ENCODE results near the gene UMODL1. TPM values are rescaled to one million over a fixed set of nuclear protein-coding genes. Genes with fewer than 3 reads are reported as not detected.
A peak's percentile ranks its signal among the peaks of the same experiment; 100 is the strongest.

The UMODL1 gene
- total and polyA plus RNA-seq, 9 donors, result 0.03 to 0.20 (median 0.04) TPM; not detected in 6

DNA sequence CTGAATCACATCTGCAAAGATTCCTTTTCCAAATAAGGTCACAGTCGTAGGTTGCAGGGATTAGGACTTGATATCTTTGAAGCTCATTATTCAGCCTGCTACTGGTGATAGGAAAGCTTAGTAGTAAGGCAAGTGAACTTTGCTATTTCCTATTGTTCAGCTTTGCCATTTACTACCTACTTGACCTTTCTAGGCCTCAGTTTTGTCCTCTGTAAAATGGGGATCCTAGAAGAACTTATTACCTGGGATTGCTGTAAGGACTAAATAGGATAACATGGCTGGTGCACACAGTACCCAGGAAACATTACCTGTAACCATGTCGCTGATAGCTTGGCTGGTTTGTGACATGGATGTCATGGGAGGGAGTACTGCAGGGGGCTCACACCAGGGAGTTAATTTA is 24.5 kb downstream of the UMODL1 start:
- H3K4me3 ChIP-seq (ENCODE audit: low read length), result no peak overlapping the region
- H3K9me3 ChIP-seq (replicated peaks; ENCODE audit: control insufficient read depth, low read depth, low read length), result peaks cover 8% of the 10 kb centered on the region
- no peaks in the 10 kb centered on the region for H3K36me3 ChIP-seq (ENCODE audit: control insufficient read depth, insufficient read depth, low read length)
- 100% methylated on average over 1 of the region's 2 CpGs for WGBS (ENCODE audit: insufficient coverage)
- no peak for DNase-seq
- no peak overlapping the region for H3K27ac ChIP-seq (ENCODE audit: low read length)
- peaks cover 2% of the 10 kb centered on the region for H3K4me1 ChIP-seq (ENCODE audit: control insufficient read depth, insufficient read depth, low read length)
- peaks cover 33% of the 10 kb centered on the region for H3K27me3 ChIP-seq (ENCODE audit: control insufficient read depth, insufficient read depth, low read length)

DNA sequence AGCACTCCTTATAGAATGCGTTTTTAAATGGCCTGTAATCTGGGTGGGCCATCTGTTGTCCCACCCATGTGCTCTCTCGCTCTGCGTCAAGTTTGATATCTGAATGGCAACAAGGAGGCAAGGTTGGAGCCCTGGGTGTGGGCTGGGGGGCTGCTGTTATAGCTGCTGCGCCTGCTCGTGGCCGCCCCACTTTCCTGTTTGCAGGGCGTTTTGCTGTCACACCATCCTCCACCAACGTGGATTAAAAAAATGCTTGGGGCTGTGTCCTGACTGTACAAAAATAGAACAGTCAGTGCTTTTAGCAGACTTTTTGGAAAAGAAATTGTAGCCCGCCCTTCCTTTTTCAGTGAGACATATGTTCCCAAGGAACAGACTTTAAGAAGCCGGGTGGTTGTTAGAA is 25.4 kb downstream of the UMODL1 start:
- peak overlapping the region; percentile 35 for H3K27ac ChIP-seq (ENCODE audit: low read length)
- H3K4me3 ChIP-seq (ENCODE audit: low read length), result no peak overlapping the region
- no peaks in the 10 kb centered on the region for H3K36me3 ChIP-seq (ENCODE audit: control insufficient read depth, insufficient read depth, low read length)
- peaks cover 28% of the 10 kb centered on the region for H3K27me3 ChIP-seq (ENCODE audit: control insufficient read depth, insufficient read depth, low read length)
- WGBS (ENCODE audit: insufficient coverage), result 66% methylated on average over 3 of the region's 10 CpGs
- peaks cover 2% of the 10 kb centered on the region for H3K4me1 ChIP-seq (ENCODE audit: control insufficient read depth, insufficient read depth, low read length)
- H3K9me3 ChIP-seq (replicated peaks; ENCODE audit: control insufficient read depth, low read depth, low read length), result peaks cover 8% of the 10 kb centered on the region
- DNase-seq, result peak; percentile 67

DNA sequence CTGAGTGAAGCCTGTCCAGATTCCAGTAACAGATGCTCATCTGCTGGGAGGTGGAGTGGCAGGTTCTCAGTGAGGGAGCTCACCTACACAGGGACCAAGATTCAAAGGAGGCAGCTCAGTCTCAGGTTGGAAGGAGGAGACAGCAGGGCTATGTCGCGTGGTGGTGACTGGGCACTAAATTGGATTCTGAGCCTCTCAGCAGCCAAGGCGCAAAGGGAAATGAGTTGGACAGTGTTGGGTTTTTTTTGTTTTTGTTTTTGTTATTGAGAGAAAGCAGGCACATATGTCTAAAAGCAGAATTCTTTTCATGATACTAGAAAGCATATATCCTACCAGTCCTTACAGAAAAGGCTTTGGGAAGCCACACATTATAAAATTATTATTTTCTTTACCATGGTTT is 26.2 kb downstream of the UMODL1 start:
- DNase-seq, result no peak
- peak overlapping the region; percentile 44 for H3K27ac ChIP-seq (ENCODE audit: low read length)
- H3K27me3 ChIP-seq (ENCODE audit: control insufficient read depth, insufficient read depth, low read length), result peaks cover 21% of the 10 kb centered on the region
- no peak overlapping the region for H3K4me3 ChIP-seq (ENCODE audit: low read length)
- WGBS (ENCODE audit: insufficient coverage), result no CpG with 5 or more reads among the region's 3 CpGs
- H3K9me3 ChIP-seq (replicated peaks; ENCODE audit: control insufficient read depth, low read depth, low read length), result peaks cover 8% of the 10 kb centered on the region
- H3K36me3 ChIP-seq (ENCODE audit: control insufficient read depth, insufficient read depth, low read length), result no peaks in the 10 kb centered on the region
- H3K4me1 ChIP-seq (ENCODE audit: control insufficient read depth, insufficient read depth, low read length), result peaks cover 2% of the 10 kb centered on the region

DNA sequence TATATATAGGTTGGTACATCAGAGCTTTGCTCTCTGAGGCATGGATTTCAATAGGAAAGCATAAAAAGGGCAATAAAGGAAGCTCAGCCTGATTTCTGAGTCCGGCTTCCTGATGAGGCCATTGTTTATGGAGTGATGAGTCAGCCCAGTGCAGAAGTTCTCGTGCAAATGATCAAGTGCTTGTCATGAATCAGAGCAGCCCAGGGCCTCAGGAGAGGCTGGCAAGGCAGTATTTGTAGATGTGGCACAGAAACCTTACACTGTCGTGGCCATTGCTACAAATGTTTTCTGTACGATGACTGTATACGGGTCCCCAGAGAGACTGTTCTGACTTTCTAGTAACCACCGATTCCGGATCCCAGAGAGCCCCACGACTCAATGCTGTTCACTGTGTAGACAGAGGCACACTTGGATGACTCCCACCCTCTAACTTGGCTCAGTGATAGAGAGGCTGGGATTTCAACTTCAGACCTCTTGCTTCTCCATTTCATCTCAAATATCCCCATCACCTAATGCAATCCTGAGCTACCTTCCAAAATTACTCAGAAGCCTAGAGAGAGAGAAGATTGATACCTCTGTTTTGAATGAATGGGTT is 26.8 kb downstream of the UMODL1 start:
- peak overlapping the region; percentile 20 for H3K27ac ChIP-seq (ENCODE audit: low read length)
- peaks cover 8% of the 10 kb centered on the region for H3K9me3 ChIP-seq (replicated peaks; ENCODE audit: control insufficient read depth, low read depth, low read length)
- peak; percentile 78 for DNase-seq
- H3K4me1 ChIP-seq (ENCODE audit: control insufficient read depth, insufficient read depth, low read length), result peaks cover 2% of the 10 kb centered on the region
- 26% methylated on average over 5 of the region's 8 CpGs for WGBS (ENCODE audit: insufficient coverage)
- no peaks in the 10 kb centered on the region for H3K36me3 ChIP-seq (ENCODE audit: control insufficient read depth, insufficient read depth, low read length)
- peaks cover 21% of the 10 kb centered on the region for H3K27me3 ChIP-seq (ENCODE audit: control insufficient read depth, insufficient read depth, low read length)
- no peak overlapping the region for H3K4me3 ChIP-seq (ENCODE audit: low read length)

DNA sequence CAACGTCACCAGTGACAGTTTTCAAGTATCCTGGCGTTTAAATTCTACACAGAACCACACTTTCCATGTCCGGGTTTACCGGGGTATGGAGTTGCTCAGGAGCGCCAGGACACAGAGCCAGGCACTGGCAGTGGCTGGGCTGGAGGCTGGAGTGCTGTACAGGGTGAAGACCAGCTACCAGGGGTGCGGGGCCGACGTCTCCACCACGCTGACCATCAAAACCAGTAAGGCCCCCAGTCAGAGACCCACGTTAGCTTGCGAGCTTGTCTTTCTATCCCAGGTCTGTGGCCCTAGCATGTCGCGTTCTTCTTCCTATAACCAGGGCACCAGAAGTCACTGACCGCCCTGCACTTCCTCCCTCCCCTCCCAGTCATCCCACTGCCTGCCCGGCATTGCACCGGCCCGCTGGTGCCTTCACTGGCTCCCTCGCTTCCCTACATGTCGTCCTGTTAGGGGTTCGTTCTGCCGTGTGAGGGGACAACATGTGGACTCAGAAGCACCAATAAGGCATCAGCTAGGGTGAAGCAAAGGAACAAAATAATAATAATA is 27.9 kb downstream of the UMODL1 start:
- Histone ChIP-seq H3K9me3 (replicated peaks; ENCODE audit: control insufficient read depth, low read depth, low read length) (peaks cover 8% of the 10 kb centered on the region), H3K27ac (ENCODE audit: low read length) (no peak overlapping the region), H3K4me3 (ENCODE audit: low read length) (no peak overlapping the region), H3K27me3 (ENCODE audit: control insufficient read depth, insufficient read depth, low read length) (peaks cover 20% of the 10 kb centered on the region), H3K4me1 (ENCODE audit: control insufficient read depth, insufficient read depth, low read length) (peaks cover 2% of the 10 kb centered on the region), H3K36me3 (ENCODE audit: control insufficient read depth, insufficient read depth, low read length) (no peaks in the 10 kb centered on the region)
- DNase-seq, result no peak
- 90% methylated on average over 18 of the region's 21 CpGs for WGBS (ENCODE audit: insufficient coverage)

DNA sequence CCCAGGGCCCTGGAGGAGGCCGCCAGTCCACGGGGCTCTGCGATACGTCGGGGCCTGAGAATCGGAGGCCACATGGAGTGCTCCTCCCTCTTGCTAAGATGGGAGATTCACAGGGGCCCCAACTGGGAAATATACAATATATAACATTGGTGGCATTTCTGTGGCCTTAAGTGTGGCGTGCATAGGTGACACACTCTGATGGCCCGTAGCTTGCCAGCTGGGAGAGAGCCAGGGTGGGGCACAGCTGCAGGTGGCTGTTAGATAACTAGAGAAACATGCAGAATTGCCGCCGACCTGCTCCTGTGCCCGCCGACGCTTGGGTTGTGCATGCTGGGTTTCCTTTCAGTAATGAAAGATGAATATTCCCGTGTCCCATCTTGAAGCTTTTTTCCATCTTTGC is 30.1 kb downstream of the UMODL1 start:
- no peak for DNase-seq
- peaks cover 19% of the 10 kb centered on the region for H3K27me3 ChIP-seq (ENCODE audit: control insufficient read depth, insufficient read depth, low read length)
- H3K4me3 ChIP-seq (ENCODE audit: low read length), result no peak overlapping the region
- H3K36me3 ChIP-seq (ENCODE audit: control insufficient read depth, insufficient read depth, low read length), result no peaks in the 10 kb centered on the region
- no peaks in the 10 kb centered on the region for H3K9me3 ChIP-seq (replicated peaks; ENCODE audit: control insufficient read depth, low read depth, low read length)
- H3K4me1 ChIP-seq (ENCODE audit: control insufficient read depth, insufficient read depth, low read length), result peaks cover 2% of the 10 kb centered on the region
- no peak overlapping the region for H3K27ac ChIP-seq (ENCODE audit: low read length)
- WGBS (ENCODE audit: insufficient coverage), result 92% methylated on average over 7 of the region's 14 CpGs

DNA sequence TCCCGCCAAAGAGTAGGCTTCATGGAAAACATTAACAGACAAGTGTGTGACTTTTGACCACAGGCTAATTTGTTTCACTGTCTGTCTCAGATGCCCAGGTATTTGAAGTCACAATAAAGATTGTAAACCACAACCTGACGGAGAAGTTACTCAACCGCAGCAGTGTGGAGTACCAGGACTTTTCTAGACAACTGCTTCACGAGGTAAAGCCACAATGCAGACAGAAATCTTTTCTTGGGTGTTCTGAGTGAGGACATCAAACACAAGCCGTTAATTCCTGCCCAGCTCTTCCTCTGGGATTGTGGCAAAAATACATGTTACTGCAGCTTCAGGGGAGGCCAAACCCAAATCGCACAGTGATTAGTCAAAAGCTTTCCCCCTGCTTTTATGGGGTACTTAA is 31.0 kb downstream of the UMODL1 start:
- Histone ChIP-seq H3K27me3 (ENCODE audit: control insufficient read depth, insufficient read depth, low read length) (peaks cover 21% of the 10 kb centered on the region), H3K27ac (ENCODE audit: low read length) (no peak overlapping the region), H3K36me3 (ENCODE audit: control insufficient read depth, insufficient read depth, low read length) (no peaks in the 10 kb centered on the region), H3K9me3 (replicated peaks; ENCODE audit: control insufficient read depth, low read depth, low read length) (no peaks in the 10 kb centered on the region), H3K4me1 (ENCODE audit: control insufficient read depth, insufficient read depth, low read length) (peaks cover 2% of the 10 kb centered on the region), H3K4me3 (ENCODE audit: low read length) (no peak overlapping the region)
- 79% methylated on average over 6 of the region's 6 CpGs for WGBS (ENCODE audit: insufficient coverage)
- no peak for DNase-seq

DNA sequence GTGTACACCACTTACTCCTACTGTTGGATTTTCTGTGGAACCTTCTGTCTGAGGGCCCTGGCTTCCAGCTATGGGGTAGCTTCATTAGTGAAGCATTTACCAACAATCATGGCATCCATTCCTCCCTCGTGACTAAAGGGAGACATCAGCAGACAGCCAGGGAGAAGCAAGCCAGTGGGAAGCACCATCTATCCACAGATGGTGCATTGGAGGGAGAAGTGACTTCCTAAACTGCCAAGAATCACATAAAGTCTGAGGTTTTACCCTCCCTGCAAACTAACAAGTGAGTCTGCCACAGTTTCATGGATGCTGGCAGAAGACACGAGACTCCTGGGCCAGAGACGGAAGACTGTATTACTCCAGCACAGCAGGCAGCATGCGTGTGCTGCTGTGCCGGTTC is 31.4 kb downstream of the UMODL1 start:
- H3K9me3 ChIP-seq (replicated peaks; ENCODE audit: control insufficient read depth, low read depth, low read length), result no peaks in the 10 kb centered on the region
- peaks cover 3% of the 10 kb centered on the region for H3K4me1 ChIP-seq (ENCODE audit: control insufficient read depth, insufficient read depth, low read length)
- no peak overlapping the region for H3K4me3 ChIP-seq (ENCODE audit: low read length)
- WGBS (ENCODE audit: insufficient coverage), result 89% methylated on average over 4 of the region's 5 CpGs
- DNase-seq, result no peak
- no peaks in the 10 kb centered on the region for H3K36me3 ChIP-seq (ENCODE audit: control insufficient read depth, insufficient read depth, low read length)
- no peak overlapping the region for H3K27ac ChIP-seq (ENCODE audit: low read length)
- H3K27me3 ChIP-seq (ENCODE audit: control insufficient read depth, insufficient read depth, low read length), result peaks cover 23% of the 10 kb centered on the region

DNA sequence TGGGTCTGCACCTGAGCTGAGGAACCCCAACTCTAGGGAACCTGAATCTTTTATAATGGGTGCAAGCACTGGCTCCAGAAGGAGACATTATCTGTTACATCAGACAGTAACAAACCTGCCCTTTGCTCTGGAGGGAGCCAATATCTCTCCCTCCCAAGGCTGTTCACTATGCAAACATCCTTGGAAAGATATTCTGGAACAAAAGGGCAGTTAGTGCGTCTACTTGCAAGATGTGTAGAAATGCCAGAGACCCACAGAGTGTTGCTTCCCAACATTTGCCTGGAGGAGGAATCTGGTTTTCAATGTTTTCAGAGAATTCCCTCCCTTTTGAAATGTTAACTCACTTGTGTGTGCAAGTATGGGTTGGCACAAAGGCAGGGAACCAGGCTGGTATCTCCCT is 31.9 kb downstream of the UMODL1 start:
- no CpG with 5 or more reads among the region's 1 CpG for whole genome bisulfite sequencing (ENCODE audit: insufficient coverage)
- H3K27me3 ChIP-seq (ENCODE audit: control insufficient read depth, insufficient read depth, low read length), result peaks cover 24% of the 10 kb centered on the region
- no peaks in the 10 kb centered on the region for H3K36me3 ChIP-seq (ENCODE audit: control insufficient read depth, insufficient read depth, low read length)
- no peak overlapping the region for H3K4me3 ChIP-seq (ENCODE audit: low read length)
- no peak overlapping the region for H3K27ac ChIP-seq (ENCODE audit: low read length)
- DNase-seq, result no peak
- H3K9me3 ChIP-seq (replicated peaks; ENCODE audit: control insufficient read depth, low read depth, low read length), result no peaks in the 10 kb centered on the region
- H3K4me1 ChIP-seq (ENCODE audit: control insufficient read depth, insufficient read depth, low read length), result peaks cover 7% of the 10 kb centered on the region

DNA sequence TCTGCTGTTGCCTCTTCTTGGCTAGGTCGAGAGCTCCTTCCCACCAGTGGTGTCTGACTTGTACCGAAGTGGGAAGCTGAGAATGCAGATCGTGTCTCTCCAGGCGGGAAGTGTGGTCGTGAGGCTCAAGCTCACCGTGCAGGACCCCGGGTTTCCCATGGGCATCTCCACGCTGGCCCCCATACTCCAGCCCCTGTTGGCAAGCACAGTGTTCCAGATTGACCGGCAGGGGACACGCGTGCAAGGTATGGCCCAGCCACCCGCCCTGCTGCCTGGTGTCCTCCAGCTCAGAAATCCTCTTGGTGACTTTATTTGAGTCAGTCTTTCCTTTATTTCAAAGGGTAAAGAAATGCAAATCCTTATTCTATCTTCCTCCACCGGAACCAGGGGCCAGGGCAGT is 32.7 kb downstream of the UMODL1 start:
- H3K4me1 ChIP-seq (ENCODE audit: control insufficient read depth, insufficient read depth, low read length), result peaks cover 14% of the 10 kb centered on the region
- H3K36me3 ChIP-seq (ENCODE audit: control insufficient read depth, insufficient read depth, low read length), result no peaks in the 10 kb centered on the region
- no peaks in the 10 kb centered on the region for H3K9me3 ChIP-seq (replicated peaks; ENCODE audit: control insufficient read depth, low read depth, low read length)
- H3K4me3 ChIP-seq (ENCODE audit: low read length), result no peak overlapping the region
- DNase-seq, result no peak
- H3K27ac ChIP-seq (ENCODE audit: low read length), result no peak overlapping the region
- 82% methylated on average over 12 of the region's 13 CpGs for WGBS (ENCODE audit: insufficient coverage)
- H3K27me3 ChIP-seq (ENCODE audit: control insufficient read depth, insufficient read depth, low read length), result peaks cover 26% of the 10 kb centered on the region

Data from muscle of leg (tissue), 11 donors.